Fibroblast of villous mesenchyme (primary cell): ENCODE data around the gene MPRIP. TPM values are rescaled to one million over a fixed set of nuclear protein-coding genes. Genes with fewer than 3 reads are reported as not detected.
"Not testable (repeated sequence)": the region's sequence is repeated elsewhere in the genome, so short reads cannot be mapped to it uniquely, and the experiment has no call there.

ENCODE experiments used
- DNase-seq: peaks from one replicate; pipeline ENCODE4 v3.0.0-alpha.2; 2010; ENCODE audit warnings: low read depth
- H3K4me3 ChIP-seq: 2 replicates; pipeline ENCODE4 v1.5.1; 2011; ENCODE audit warnings: low read depth, mild to moderate bottlenecking, low read length
- total RNA-seq: library from RNA; depleted of rRNA; stranded (reverse); fragments of >200 nt; gene quantifications from 2 replicates; pipeline ENCODE4 v1.2.3, GENCODE V29; 2012
- TF ChIP-seq, protein P1 (sequence below): IDR thresholded peaks from 2 replicates; pipeline ENCODE4 v1.5.1; 2012; ENCODE audit warnings: low read depth, mild to moderate bottlenecking, low read length; ENCODE audit not compliant: insufficient read depth

Gene MPRIP
- total RNA-seq, 1 donor, result 178 TPM

DNA sequence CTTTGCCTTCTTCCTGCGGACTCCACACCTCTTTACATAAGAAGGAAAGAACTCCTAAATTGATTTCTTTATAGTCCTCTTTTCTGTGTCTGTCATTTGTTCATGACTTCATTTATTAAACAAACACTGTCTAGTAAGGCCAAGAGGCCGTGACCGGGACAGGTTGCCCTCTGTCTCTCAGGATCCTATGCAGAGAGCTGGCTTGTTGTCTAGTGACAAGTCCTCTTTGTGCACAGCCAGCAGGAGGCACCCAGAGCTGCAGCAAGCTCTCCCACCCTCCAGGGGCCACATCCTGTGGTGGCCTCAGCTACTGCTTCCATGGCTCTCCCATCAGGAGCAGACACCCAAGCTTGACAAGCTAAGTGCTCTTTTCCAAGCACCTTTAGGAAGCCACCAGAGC is 113.3 kb downstream of the MPRIP start:
- TF ChIP-seq, protein P1, sequence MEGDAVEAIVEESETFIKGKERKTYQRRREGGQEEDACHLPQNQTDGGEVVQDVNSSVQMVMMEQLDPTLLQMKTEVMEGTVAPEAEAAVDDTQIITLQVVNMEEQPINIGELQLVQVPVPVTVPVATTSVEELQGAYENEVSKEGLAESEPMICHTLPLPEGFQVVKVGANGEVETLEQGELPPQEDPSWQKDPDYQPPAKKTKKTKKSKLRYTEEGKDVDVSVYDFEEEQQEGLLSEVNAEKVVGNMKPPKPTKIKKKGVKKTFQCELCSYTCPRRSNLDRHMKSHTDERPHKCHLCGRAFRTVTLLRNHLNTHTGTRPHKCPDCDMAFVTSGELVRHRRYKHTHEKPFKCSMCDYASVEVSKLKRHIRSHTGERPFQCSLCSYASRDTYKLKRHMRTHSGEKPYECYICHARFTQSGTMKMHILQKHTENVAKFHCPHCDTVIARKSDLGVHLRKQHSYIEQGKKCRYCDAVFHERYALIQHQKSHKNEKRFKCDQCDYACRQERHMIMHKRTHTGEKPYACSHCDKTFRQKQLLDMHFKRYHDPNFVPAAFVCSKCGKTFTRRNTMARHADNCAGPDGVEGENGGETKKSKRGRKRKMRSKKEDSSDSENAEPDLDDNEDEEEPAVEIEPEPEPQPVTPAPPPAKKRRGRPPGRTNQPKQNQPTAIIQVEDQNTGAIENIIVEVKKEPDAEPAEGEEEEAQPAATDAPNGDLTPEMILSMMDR, result no peak
- no peak overlapping the region for H3K4me3 ChIP-seq
- DNase-seq, result no peak

DNA sequence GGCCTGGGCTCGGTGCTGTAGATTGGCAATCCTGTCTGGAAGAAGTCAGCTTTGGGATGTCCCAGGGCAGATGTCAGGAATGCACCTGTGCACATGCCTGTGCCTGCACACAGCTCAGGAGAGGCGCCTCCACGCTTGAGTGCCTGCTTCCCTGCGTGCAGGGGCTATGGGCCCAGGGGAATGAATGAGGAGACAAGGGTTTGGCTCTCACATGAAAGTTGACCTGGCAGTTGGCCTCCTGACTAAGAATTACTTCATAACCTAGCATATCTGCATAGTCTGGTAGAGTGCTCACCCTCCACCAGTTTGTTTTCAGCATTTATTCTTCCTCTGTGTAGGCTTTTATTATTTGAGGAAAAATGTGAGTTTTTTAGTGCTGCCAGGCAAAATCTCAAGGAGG is 113.8 kb downstream of the MPRIP start:
- TF ChIP-seq, protein P1, result no peak
- no peak overlapping the region for H3K4me3 ChIP-seq
- peak; percentile 41 for DNase-seq

GRCh38 chr17:17156511-17156910 is 114.3 kb downstream of the MPRIP start:
- DNase-seq, result peak; percentile 54
- TF ChIP-seq, protein P1, result no peak
- no peak overlapping the region for H3K4me3 ChIP-seq

GRCh38 chr17:17157041-17157440 is 114.8 kb downstream of the MPRIP start:
- no peak overlapping the region for H3K4me3 ChIP-seq
- no peak for DNase-seq
- TF ChIP-seq, protein P1, result no peak

DNA sequence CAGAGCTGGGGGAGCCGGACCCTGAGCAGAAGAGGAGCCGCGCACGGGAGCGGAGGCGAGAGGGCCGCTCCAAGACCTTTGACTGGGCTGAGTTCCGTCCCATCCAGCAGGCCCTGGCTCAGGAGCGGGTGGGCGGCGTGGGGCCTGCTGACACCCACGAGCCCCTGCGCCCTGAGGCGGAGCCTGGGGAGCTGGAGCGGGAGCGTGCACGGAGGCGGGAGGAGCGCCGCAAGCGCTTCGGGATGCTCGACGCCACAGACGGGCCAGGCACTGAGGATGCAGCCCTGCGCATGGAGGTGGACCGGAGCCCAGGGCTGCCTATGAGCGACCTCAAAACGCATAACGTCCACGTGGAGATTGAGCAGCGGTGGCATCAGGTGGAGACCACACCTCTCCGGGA is 116.2 kb downstream of the MPRIP start:
- DNase-seq, H3K4me3 ChIP-seq: not testable (repeated sequence)

DNA sequence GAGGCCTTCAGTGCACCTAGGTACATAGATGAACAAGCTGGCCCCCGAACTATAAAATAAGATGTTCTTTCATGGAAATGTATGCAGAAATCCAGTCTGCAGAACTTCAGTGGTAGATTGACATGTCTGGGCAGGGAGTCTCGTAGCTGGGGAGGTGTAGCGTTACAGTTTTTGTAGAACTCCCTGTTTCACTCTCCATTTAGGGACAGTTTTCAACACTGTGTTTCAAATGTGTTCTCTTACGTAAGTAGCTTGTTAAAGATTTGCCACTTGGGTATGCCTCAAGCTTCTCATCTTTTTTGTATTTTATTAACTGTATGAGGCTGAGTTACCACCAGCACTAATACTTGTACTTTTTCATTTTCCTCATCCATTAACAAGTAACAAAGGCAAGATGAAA is 117.3 kb downstream of the MPRIP start:
- DNase-seq, result no peak
- no peak overlapping the region for H3K4me3 ChIP-seq
- TF ChIP-seq, protein P1, result no peak

GRCh38 chr17:17161121-17161520 is 118.9 kb downstream of the MPRIP start:
- no peak overlapping the region for H3K4me3 ChIP-seq
- DNase-seq, result no peak

More at GRCh38 chr17:17161121-17161520, 118.9 kb downstream of the MPRIP start:
- TF ChIP-seq, protein P1, result no peak
